NCI-H345 treated with DMSO at 0.1 percent for 48 hours (cell line): ENCODE results near the gene LRRC8C.
"Not testable (repeated sequence)": the region's sequence is repeated elsewhere in the genome, so short reads cannot be mapped to it uniquely, and the experiment has no call there.

Experiments used
- DNase-seq: peaks from one replicate; lab custom pipeline; 2025; ENCODE audit not compliant: unreplicated experiment; lab: John Stamatoyannopoulos, UW

LRRC8C gene

DNA sequence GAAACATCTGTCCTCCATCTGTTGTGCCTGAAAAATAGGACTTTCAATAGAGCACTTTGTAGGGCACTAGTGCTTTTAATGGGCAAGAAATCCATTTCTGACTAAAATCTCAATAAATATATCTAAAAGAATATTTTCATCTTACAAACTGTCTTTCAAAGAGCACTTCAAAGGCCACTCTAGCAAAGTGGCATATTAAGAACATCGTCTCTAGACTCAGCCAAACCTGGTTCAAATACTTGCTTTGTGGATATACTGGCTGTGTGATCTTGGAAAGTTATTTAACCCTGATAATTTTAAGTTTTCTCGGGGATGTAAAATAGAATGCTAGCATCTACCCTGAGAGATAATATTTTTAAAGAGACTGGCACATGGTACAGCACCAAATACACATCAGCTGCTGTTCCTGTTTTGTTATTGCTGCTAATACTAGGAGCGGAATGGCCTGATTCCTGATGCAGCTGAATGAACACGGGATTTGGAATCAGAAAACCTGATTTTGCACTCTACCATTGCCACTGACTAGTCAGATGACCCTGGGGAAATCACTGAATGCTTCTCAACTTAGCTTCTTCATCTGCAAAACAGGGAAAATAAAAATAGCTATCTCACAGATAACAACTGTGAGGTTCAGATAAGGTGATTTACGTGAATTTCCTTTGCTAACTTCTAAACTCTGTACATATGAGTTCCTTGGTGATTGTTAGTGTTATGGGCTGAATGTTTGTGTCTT lies 25.2 kb upstream of the LRRC8C start:
- no peak for DNase-seq

DNA sequence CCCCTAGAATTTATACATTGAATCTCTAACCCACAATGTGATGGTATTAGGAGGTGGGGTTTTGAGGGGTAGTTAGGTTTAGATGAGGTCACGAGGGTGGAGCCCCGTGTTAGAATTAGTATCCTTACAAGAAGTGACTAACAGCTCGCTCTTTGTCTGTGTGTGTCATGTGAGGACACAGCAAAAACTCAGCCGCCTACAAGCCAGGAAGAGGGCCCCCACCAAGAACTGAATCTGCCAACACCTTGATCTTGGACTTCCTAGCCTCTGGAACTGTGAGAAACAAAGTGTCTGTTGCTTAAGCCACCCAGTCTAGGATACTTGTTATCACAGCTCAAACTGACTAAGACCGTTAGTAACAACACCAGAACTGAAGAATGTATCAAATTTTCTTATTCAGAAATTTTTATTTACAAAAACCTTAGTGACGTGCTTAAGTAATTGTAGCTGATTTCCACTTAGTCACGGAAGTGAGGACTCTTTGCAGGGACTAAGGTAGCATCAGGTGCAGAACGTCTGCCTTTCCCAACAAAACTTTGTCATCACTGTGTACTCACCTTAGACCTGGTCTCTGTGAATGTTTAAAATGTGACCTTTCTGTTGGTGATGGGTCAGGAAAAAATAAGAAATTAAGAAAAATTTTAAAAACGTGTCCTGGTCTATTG lies 24.5 kb upstream of the LRRC8C start:
- no peak for DNase-seq

DNA sequence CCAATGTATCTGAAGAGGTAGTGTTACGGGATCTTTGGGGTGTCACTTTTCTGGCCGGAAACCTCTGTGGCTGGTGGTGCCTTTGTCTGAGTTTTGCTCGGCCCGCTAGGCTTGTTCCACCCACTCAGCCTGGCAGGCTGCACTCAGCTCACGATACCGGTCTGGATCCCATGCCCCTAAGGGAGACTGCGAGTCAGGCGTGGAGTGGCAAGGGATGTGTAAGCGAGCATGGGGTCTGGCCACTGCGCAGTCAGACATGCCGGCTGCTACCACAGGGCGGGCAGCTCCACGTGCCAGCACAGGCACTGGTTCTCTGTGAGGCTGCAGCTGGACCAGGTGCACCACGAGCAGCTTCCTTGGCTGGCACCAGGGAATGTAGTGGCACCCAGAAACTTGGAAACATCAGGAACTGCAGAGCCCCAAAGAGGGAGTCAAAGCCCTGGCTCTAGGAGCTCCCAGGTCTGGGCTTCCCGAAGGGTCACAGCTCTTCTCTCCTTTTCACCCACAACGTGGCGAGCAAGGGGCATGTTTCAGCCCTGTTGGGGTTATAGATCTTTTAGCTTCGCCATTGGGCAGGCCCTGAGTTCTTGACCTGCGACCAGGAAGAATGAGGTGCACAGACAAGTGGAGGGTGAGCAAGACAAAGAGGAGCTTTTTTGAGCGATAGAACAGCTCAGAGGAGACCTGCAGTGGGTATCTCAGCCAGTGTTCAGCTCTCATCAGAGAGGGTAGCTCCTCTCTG lies 23.8 kb upstream of the LRRC8C start:
- no peak for DNase-seq

DNA sequence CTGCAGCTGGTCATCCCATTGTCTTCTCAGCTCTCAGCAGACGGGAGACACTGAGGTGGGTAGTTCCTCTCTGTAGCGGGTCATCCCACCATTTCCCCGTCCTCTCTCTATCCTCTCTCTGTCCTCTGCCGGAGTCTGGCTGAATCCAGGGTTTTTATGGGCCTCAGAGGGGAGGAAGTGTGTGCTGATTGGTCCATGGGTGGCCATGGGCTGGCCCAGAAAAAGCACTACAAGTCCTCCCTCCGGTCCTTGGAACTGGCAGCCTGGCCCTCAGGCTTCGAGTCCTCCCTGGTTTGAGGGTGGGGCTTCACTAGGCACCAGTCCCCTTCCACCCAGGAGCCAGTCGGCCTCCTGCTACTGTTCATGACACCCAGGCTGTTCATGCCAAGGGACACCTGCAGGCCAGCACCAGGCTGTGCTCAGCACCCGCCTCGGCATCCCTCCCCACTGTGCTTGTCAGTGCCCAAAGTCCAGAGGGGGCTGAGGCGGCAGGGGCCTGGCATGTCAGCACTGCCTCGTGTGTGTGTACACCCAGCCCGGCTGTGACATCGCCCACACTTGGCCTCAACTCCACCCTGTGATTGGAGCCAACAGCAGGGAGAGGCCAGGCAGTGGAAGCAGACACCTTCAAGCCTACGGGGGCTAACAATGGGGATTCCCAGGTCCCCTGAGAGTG lies 23.0 kb upstream of the LRRC8C start:
- no peak for DNase-seq

DNA sequence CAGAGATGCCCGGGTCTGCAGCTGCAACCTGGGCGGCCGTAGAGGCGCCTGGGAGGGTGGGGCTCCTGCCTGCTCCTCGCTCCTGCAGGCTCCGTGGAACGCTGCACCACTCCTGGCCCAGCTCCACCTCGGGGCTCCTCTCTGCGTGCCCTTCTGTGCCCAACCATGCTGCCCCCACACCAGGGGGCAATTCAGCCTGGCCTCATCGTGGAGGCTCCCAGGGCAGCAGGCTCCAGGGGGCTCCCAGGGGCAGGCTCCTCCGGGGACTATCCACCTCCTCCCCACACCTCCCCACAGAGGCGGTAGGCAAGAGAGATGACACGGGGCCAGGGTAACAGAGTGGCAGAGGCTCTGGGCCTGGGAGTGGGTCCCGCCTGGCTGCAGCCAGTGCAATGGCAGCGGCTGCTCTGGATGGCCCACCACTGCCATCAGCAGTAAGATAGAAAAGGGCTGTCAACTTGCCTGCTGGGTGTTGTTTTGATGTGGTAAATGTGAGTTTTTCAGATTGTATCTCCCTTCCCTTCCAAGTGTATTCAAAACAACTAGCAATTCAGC lies 22.4 kb upstream of the LRRC8C start:
- DNase-seq = no peak

DNA sequence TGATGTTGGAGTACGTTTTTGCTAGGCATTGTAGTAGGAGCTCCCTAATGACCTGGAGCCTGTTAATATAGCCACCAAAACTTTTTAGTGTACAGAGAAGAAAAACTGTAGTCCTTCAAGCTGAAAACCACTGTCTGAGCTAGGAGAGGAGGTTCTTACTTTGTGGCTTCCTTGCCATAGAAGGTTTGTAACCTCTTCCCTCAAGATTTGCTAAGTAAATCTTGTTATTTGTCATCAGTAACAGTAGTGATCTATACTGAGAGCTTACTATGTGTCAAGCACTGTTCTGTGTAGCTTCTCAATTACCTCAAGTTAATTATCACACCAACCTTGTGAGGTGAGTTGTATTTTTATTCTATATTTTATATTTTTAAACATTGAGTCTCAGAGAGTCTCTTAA lies 21.2 kb upstream of the LRRC8C start:
- DNase-seq = no peak

DNA sequence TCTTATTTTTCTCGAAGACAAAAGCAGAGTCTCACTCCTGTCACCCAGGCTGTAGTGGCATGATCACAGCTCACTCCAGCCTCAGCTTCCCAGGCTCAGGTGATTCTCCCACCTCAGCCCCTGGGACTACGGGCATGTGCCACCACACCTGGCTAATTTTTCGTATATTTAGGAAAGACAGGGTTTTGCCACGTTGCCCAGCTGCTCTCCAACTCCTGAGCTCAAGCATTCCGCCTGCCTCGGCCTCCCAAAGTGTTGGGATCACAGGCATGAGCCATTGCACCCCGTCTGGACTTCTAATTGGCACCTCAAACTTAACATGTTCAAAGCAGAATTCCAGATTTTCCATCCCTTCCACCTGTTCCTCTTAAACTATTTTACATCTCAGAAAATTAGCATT lies 19.0 kb upstream of the LRRC8C start:
- DNase-seq = no peak

DNA sequence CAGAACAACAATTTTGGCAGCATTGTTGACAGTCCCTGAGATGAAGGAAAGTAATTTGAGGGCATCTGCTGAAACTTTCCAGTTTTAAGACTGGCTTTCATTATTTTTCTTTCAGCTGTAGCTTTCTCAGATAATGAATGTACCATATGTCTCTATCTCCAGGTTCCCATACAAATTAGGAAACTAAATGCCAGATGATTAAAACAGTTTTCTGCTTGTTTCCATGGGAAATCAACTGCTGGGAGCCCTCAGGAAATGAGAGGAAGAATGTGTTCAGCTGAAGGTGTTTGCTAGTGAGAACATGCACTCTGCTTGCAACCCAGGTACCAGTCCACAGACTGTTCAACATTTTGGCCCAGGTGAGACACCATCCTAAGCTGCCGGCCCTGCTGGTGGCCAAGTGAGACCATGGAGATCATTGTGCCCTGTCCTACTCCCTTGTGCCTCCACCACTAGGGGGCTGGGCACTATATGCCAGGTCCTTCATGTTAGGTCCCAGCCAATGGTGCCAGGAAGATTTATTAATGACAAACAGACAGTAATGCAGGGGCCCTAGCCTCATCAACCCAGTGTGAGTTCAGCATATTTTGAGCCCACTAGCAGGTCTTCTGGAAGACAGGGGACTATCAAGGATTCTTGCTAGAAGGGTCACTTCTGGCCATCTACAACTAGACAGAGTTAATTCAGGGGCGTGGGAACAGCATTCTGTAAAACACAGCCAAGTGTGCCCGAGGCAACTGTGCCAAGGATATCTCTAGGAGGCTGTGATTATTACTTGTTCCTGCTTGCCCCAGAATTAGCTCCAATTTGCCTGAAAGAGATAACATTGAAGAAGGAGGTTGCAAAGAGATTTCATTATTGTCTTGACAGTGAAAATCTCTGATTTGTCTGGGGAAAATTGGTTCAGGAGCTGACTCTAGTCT lies 17.0 kb upstream of the LRRC8C start:
- no peak for DNase-seq

DNA sequence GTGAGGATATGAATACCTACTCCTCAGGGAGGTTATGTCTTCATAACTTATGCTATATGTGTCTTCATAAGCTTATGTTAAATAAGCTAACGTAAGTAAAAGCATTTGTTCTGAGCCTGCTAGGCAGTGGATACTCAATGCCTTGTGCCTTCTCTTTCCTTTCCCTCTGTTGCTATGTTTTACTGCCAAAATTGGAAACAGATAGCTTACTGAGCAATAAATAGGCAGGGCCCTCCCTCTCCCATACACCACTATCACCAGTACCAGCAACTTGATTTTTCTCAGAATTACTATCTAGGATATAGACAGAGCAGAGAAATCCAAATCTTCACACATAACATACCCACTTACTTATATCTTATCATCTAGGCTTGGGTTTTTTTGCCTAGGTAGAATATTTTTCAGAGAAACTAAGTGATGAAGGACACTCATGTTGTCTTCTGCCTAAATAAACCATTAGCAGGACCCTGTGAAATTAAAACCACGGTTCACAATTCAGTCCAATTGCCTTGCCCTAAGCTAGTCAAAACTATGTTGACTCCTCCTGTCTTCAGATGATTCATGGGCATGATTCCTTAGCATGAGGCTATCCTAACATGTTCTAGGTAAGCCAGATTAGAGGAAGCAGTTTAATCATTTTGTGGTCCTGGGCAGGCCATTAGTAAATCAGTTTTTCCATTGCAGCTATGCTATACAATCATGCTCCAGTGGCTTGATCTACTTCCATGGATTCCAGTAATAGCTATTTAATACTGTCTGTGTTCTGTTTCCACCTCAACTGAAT lies 15.9 kb upstream of the LRRC8C start:
- DNase-seq = no peak

DNA sequence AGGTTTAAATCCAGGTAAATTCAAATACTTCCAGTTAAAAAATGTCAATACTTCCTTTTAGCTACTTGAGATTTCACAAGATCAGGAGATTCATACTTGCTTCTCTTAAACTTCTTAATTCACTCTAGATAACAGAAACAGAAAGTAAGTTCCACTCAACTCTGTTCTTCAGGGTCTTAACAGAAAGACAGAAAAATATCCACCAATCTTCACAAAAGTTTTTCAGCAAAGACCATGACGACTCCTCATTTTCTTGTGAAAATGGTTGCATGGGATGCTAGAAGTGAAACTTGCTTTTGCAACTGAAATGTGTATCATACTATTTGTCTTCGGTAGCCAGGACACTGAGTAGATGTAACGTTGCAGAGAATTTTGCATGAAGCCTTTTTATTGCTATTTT lies 12.3 kb upstream of the LRRC8C start:
- no peak for DNase-seq

DNA sequence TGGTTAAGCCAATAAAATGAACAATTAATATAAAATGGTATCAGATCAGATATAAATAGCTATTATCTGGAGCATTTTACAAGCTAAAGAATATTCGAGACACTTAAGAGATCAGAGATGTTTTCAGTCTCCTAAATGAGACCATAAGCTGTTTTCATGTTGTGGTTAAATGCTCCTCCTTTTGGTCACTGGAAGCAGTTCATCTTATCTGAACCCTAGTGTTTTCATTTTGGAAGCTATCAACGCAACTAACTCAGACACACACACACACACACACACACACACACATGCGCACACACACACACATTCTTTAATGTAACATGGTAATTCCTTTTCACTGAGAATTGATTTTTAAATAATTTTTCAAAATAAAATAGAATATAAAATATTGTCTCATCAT lies 10.0 kb upstream of the LRRC8C start:
- no peak for DNase-seq

DNA sequence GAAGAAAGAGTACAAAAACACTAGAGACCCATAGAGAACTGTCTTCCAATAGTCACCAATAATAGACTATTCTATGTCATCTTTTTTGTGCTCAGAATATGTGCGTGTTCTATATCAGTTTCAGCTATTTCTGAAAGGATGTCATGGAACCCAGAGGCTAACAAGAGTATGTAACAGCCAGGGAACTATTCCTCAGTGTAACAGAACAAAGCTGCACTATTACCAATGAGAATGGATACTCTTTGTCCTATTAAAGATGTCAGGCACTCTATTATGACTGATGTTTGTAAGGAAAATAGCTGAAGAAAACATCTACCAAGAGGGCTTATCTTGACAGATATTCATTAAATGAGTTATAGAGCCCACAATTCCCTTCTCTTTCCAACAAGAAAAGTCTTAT lies 8.6 kb upstream of the LRRC8C start:
- DNase-seq = no peak

DNA sequence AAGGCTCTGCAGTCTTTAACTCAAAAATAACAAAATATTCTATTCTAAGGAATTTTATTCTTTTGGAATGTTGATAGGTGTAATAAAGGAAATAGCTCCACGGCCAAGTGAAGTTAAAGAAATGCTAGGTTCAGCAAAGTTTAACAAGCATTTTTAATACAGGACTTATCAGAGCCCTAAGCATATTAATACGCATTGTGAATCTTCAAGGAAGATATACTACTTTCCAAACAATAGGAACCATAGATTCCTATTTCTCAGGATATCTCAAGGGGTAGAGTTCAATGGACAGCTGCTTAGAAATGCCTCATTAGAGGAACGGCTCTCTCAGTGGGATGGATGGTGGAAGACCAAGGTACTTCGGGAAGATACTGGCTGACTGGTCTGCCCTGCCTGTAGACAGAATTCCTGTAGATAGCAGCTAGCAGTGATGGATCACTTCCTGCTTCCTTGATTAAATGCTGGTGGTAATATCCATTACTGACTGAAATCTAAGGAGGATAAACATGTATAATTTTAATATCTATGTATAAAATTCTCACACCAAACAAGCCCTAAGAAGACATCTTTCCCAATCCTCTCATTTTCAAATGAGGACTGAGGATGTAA lies 8.1 kb upstream of the LRRC8C start:
- no peak for DNase-seq

DNA sequence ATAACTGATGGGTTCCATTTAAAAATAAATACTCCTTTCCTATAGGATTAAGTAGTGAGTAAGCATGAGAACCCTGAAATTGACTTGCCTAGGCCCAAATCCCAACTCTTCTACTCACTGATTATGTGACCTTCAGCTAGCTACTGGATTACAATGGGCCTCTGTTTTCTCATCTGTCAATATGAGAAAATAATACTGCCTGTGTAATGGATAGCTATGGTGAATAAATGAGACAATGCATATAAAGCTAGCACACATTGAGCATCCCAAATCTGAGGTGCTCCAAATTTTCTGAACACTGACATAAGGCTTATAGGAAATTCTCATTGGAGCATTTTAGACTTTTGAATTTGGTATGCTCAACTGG lies 5.3 kb upstream of the LRRC8C start:
- DNase-seq = no peak

DNA sequence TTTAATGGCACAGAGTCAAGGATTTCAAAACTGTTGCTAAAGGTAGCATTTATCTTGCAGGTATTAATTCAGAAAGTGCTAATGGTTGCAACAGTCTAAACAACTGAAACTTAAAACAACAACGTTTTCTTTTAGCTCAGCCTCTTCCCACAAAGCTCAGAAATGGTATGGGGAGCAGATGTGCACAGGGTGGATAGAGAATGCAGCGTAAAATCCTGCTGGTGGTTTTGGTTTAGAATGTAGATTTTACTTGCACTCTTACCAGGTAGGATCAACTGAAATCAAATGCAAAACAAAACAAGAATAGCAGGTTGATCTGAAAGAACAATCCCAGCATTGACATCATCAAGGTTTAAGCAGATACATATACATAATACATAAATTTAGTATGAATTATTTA lies 3.8 kb upstream of the LRRC8C start:
- DNase-seq = no peak

DNA sequence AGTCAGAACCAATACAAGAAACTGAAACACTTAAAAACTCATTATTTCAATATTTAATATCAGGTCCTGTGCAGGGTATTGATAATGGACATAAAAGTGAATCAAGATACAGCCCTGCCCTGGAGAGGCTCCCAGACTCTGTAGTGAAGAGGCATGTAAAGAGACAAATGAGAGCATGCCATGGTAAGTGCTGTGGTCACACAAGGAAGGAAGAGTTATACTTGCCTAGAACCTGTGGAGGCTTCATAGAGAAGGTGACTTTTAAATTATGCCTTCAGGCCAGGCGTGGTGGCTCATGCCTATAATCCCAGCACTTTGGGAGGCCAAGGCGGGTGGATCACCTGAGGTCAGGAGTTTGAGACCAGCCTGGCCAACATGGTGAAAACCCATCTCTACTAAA lies 3.3 kb upstream of the LRRC8C start:
- DNase-seq = not testable (repeated sequence)

DNA sequence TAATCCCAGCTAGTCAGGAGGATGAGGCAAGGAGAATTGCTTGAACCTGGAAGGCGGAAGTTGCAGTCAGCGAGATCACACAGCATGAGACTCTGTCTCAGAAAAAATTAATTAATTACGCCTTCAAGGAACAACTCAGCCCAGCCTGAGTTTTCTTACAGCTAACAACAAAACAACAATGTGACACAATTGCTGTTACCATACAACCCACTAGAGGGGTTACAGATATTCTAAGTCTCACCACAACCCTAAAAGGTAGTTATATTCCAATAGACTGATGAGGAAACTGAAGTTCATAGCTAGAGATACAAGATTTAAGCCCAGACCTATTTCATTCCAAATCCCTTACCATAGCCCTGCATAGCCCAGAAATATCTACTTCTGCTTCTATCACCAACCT lies 2.9 kb upstream of the LRRC8C start:
- no peak for DNase-seq

DNA sequence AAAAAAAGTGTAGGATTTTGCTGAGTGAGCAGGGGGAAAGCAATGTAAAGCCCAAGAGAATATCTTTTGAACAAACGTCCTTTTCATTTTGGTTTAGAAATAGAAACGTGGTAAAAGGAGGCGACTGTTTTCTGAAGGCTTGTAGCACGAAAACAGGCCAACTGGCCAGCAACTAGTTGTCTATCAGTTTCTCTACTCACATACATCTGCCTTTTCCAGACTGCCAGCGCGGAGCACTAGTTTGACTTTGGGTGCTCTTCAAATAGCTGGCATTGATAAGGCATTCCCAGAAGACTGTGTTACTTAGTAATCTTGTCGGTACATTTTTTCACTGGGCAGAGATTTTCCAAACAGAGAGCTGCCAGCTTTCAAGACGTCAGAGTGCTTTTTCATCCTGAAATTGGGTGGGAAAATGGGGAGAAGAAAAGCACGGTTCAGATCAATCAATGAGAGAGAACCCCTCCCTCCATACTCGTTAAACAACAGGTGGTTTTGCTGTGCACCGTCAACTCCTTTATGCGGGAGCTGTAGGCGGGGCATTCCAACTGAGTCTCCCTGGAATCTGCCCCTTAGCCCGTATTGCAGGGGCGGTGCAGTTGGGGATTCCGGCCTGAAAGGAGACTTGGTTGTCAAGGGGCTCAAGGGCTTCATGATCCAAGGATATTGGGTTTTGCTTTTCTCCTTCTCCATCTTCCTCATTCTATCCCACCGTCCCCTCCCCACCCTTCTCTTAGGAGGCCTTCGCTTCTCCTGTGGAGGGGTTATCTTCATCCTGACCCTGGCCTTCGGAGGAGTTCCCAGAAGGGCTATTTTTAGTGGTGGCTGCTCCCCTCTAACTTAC lies 884 bp upstream of the LRRC8C start:
- peak; percentile 53 for DNase-seq
